Upper lobe of left lung (tissue), 6 donors: ENCODE results near the gene PPP1R12B. TPM values are rescaled to one million over a fixed set of nuclear protein-coding genes. Genes with fewer than 3 reads are reported as not detected.
"Not testable (repeated sequence)": the region's sequence is repeated elsewhere in the genome, so short reads cannot be mapped to it uniquely, and the experiment has no call there.

Source experiments
- ATAC-seq, 2 donors: fragments of 200-7000 bp; cut with Tn5 transposase; one replicate each; pipeline ENCODE4 v1.9.1; 2022; ENCODE audit warnings: mild to moderate bottlenecking in 2 of 2, moderate library complexity in 2 of 2; ENCODE audit not compliant: low FRiP score in 2 of 2
- DNase-seq, 2 donors: peaks; one replicate each; pipeline ENCODE4 v3.0.0-alpha.2; 2019 to 2020
- H3K27ac ChIP-seq, 4 donors: fragments of 200-600 bp; sonication (generic); one replicate each; pipeline ENCODE4 v1.5.1; 2016 to 2019
- H3K27me3 ChIP-seq, 4 donors: fragments of 200-600 bp; sonication (generic); one replicate each; pipeline ENCODE4 v1.5.1; 2017 to 2019
- H3K36me3 ChIP-seq, 4 donors: fragments of 200-600 bp; sonication (generic); one replicate each; pipeline ENCODE4 v1.5.1; 2016 to 2019
- H3K4me1 ChIP-seq, 4 donors: fragments of 200-600 bp; sonication (generic); one replicate each; pipeline ENCODE4 v1.5.1; 2018 to 2019
- H3K4me3 ChIP-seq, 4 donors: fragments of 200-600 bp; sonication (generic); one replicate each; pipeline ENCODE4 v1.5.1; 2017 to 2019; ENCODE audit warnings: mild to moderate bottlenecking in 2 of 4, moderate library complexity in 1 of 4
- H3K9me3 ChIP-seq, 4 donors: fragments of 200-600 bp; sonication (generic); one replicate each; pipeline ENCODE4 v1.5.1; 2018 to 2019
- EP300 ChIP-seq, 4 donors: sonication (generic); formaldehyde crosslinking; IDR thresholded peaks; one replicate each; pipeline ENCODE4 v1.5.1; 2017; ENCODE audit warnings: antibody characterized with exemption in 4 of 4, control low read depth in 2 of 4
- POLR2A ChIP-seq, 4 donors: fragments of 450-650 bp; IDR thresholded peaks; one replicate each; pipeline ENCODE4 v1.5.1; 2016 to 2017; ENCODE audit warnings: antibody characterized with exemption in 4 of 4, mild to moderate bottlenecking in 2 of 4
- POLR2AphosphoS5 ChIP-seq, 2 donors: sonication (generic); formaldehyde crosslinking; IDR thresholded peaks; one replicate each; pipeline ENCODE4 v1.5.1; 2017; ENCODE audit warnings: antibody characterized with exemption in 2 of 2
- WGBS, 2 donors: methylation state at CpG; one replicate each; pipeline ENCODE4 v1.1.5; 2017 to 2018; 5-methylcytosine and 5-hydroxymethylcytosine counted together
- total RNA-seq, 6 donors: library from RNA; depleted of rRNA in 4 of 6; stranded (reverse); fragments of >200 nt in 4 of 6; gene quantifications; one replicate each; pipeline versions ENCODE4 v1.1.0 to v1.2.1, GENCODE V29; 2016 to 2021
- TF ChIP-seq, protein P1 (sequence below), 6 experiments: fragments of 450-650 bp in 4 of 6; fragments of 200-600 bp in 2 of 6; sonication (generic) in 2 of 6; IDR thresholded peaks; one replicate each; pipeline ENCODE4 v1.5.1; 2016 to 2019; ENCODE audit warnings: antibody characterized with exemption in 6 of 6
- donor health status: DM: no; HTN: no; CAD: no; lungs with moderate emphysema.
- donor health status: DM: no; HTN: yes; CAD: no; lungs with severe emphysema.

The PPP1R12B gene
- total RNA-seq, 6 donors from 2014 or later: 27.6 to 120 (median 40.5) TPM

- TF ChIP-seq, protein P1, sequence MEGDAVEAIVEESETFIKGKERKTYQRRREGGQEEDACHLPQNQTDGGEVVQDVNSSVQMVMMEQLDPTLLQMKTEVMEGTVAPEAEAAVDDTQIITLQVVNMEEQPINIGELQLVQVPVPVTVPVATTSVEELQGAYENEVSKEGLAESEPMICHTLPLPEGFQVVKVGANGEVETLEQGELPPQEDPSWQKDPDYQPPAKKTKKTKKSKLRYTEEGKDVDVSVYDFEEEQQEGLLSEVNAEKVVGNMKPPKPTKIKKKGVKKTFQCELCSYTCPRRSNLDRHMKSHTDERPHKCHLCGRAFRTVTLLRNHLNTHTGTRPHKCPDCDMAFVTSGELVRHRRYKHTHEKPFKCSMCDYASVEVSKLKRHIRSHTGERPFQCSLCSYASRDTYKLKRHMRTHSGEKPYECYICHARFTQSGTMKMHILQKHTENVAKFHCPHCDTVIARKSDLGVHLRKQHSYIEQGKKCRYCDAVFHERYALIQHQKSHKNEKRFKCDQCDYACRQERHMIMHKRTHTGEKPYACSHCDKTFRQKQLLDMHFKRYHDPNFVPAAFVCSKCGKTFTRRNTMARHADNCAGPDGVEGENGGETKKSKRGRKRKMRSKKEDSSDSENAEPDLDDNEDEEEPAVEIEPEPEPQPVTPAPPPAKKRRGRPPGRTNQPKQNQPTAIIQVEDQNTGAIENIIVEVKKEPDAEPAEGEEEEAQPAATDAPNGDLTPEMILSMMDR (IDR thresholded peaks at IDR 0.05): peak in 1 of 6 experiments; percentile 19
- WGBS, 2 donors: 52 to 58% methylated on average over 4 of the region's 4 CpGs
- not testable (repeated sequence) for H3K9me3 ChIP-seq, DNase-seq, H3K27me3 ChIP-seq, H3K4me3 ChIP-seq, H3K36me3 ChIP-seq
- peak overlapping the region in 1 of 4 donors; percentile 25 for H3K27ac ChIP-seq
- ATAC-seq: peak in 1 of 2 donors; percentile 73
- H3K4me1 ChIP-seq: peaks cover 0 to 18% (median 6%) of the 10 kb centered on the region in 4 donors
Observed at GRCh38 chr1:202379884-202380529, 31.5 kb downstream of the PPP1R12B start.

DNA sequence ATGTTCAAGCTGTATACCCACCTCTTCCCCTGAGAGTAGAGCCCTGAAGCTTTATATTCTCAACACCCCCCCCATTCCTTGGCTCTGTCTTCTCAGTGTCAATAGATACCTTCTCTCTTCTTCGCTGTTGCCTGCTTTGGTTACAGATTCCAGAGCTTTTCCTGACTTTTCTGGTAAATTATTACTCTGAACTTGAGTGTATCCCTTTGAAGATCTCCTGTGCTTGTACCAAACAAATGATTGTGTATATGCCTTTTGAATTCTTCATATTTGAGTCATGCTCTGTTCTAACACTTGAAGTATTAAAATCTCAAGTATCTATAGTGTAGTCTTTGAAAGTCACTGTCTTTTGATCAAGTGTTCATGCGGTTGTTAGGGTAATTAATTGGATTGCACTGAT, 32.0 kb downstream of the PPP1R12B start:
- WGBS, 2 donors: 67 to 68% methylated on average over 2 of the region's 2 CpGs
- H3K4me3 ChIP-seq, H3K36me3 ChIP-seq, DNase-seq, H3K27me3 ChIP-seq, ATAC-seq, H3K9me3 ChIP-seq: not testable (repeated sequence)
- Histone ChIP-seq H3K4me1 (peaks cover 0 to 14% (median 6%) of the 10 kb centered on the region in 4 donors), H3K27ac (peak overlapping the region in 1 of 4 donors; percentile 25)

GRCh38 chr1:202381867-202382266, 33.4 kb downstream of the PPP1R12B start:
- H3K4me1 ChIP-seq: peaks cover 0 to 14% (median 3%) of the 10 kb centered on the region in 4 donors
- not testable (repeated sequence) for H3K36me3 ChIP-seq, H3K4me3 ChIP-seq, H3K27ac ChIP-seq, H3K27me3 ChIP-seq, DNase-seq, H3K9me3 ChIP-seq, ATAC-seq
- WGBS, 2 donors: 83 to 89% methylated on average over 4 of the region's 4 CpGs

DNA sequence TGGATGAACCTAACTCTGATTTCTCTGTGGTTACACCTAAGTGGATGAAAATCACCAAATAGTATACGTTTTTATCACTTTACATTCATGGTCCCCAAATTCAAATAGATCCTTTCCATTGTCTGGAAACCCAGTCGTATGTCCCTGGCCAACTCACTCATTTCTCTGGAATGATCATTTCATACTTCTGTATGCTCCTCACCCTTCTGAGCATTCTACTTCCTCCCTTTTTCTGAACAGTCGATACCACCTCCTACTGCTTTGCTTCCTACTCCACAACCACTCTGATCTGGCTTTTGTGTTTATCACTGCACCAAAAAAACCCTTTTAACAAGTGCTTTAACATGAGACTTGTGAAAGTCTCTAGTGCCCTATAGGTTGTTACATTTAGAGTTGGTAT, 47.3 kb downstream of the PPP1R12B start:
- H3K4me1 ChIP-seq, ATAC-seq, H3K27ac ChIP-seq: not testable (repeated sequence)

DNA sequence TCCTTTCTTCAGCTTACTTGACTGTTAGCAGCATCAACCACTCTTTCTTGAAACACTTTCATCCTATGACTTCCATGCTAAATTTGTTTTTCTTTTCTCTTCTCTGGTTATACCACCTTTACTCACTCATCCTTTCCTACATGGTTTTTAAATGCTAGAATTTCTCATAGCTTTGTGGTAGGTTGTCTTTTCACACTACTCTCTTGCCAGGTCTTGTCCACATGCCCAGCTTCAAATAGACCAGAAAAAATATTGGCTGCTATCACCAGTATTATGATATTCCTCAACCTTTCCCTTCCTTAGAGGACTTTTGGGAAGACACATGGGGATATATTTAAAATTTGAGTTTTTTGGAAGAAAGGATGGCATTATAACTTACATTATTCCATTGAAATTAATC, 48.8 kb downstream of the PPP1R12B start:
- no peak overlapping the region for H3K27ac ChIP-seq
- peaks cover 0 to 3% (median 0%) of the 10 kb centered on the region in 4 donors for H3K4me1 ChIP-seq
- no peaks in the 10 kb centered on the region for H3K36me3 ChIP-seq
- no peak overlapping the region for H3K4me3 ChIP-seq
- no peaks in the 10 kb centered on the region for H3K9me3 ChIP-seq
- ATAC-seq: no peak
- TF ChIP-seq EP300 (IDR thresholded peaks at IDR 0.05): no peak
- no peak for TF ChIP-seq POLR2AphosphoS5 (IDR thresholded peaks at IDR 0.05)
- TF ChIP-seq, protein P1 (IDR thresholded peaks at IDR 0.05): no peak
- TF ChIP-seq POLR2A (IDR thresholded peaks at IDR 0.05): no peak
- H3K27me3 ChIP-seq: no peaks in the 10 kb centered on the region
- no peak for DNase-seq

More for the DNA sequence above, 47.3 kb downstream of the PPP1R12B start:
- H3K9me3 ChIP-seq, H3K4me3 ChIP-seq, H3K27me3 ChIP-seq, DNase-seq, H3K36me3 ChIP-seq: not testable (repeated sequence)
- 59 to 78% methylated on average over 3 of the region's 3 CpGs for WGBS, 2 donors

DNA sequence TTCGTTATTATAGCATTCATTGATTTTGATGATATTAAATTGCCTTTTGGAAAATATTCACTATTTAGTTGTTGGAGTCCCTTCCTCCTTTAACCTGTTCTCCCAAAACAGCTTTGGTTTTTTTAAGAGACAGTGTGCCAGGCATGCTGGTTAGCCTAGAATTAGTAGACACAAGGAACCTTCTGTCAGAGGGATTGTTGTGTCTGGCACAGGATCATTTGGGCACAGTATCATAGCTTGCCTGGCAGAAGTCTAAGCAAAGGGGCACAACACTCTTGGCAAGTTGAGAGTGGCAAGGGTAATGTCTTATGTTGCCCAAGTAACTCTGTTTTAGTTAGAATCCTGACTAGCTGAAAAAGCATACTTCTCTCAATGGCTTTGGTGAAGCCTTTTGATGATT, 49.9 kb downstream of the PPP1R12B start:
- H3K4me1 ChIP-seq, H3K27ac ChIP-seq, H3K4me3 ChIP-seq, DNase-seq, ATAC-seq, H3K36me3 ChIP-seq, H3K27me3 ChIP-seq, H3K9me3 ChIP-seq: not testable (repeated sequence)
- 93 to 100% methylated on average over 1 of the region's 1 CpG for WGBS, 2 donors

GRCh38 chr1:202401771-202402170, 53.3 kb downstream of the PPP1R12B start:
- not testable (repeated sequence) for ATAC-seq

GRCh38 chr1:202403381-202403780, 54.9 kb downstream of the PPP1R12B start:
- 87 to 90% methylated on average over 2 of the region's 2 CpGs for WGBS, 2 donors
- H3K9me3 ChIP-seq, ATAC-seq, H3K27ac ChIP-seq, H3K4me3 ChIP-seq, H3K27me3 ChIP-seq, H3K4me1 ChIP-seq, DNase-seq, H3K36me3 ChIP-seq: not testable (repeated sequence)

More at GRCh38 chr1:202401771-202402170, 53.3 kb downstream of the PPP1R12B start:
- not testable (repeated sequence) for H3K27me3 ChIP-seq, H3K9me3 ChIP-seq, H3K36me3 ChIP-seq, H3K27ac ChIP-seq, H3K4me3 ChIP-seq, H3K4me1 ChIP-seq, DNase-seq
- WGBS, 2 donors: 38 to 60% methylated on average over 1 of the region's 1 CpG
